NCI-H1436 (cell line): ENCODE results near the gene IL6R.

Experiments used
- DNase-seq: peaks from one replicate; lab custom pipeline; 2025; lab: John Stamatoyannopoulos, UW

IL6R gene

GRCh38 chr1:154427173-154428139 lies 22.3 kb downstream of the IL6R start:
- DNase-seq: no peak

GRCh38 chr1:154429118-154429517 lies 24.0 kb downstream of the IL6R start:
- DNase-seq: no peak

- no peak for DNase-seq
Measured at GRCh38 chr1:154429841-154430611, 24.9 kb downstream of the IL6R start.

- DNase-seq: no peak
Measured at GRCh38 chr1:154430903-154431302, 25.8 kb downstream of the IL6R start.

GRCh38 chr1:154431586-154432373 lies 26.6 kb downstream of the IL6R start:
- DNase-seq: no peak

- DNase-seq: no peak
Measured at GRCh38 chr1:154433161-154433764, 28.1 kb downstream of the IL6R start.

GRCh38 chr1:154434346-154435085 lies 29.4 kb downstream of the IL6R start:
- DNase-seq: no peak

GRCh38 chr1:154435599-154436200 lies 30.6 kb downstream of the IL6R start:
- no peak for DNase-seq

GRCh38 chr1:154436433-154436832 lies 31.3 kb downstream of the IL6R start:
- DNase-seq: no peak

- DNase-seq: no peak
Measured at GRCh38 chr1:154440036-154440804, 35.1 kb downstream of the IL6R start.

- DNase-seq: no peak
Measured at GRCh38 chr1:154441241-154441888, 36.2 kb downstream of the IL6R start.

- no peak for DNase-seq
Measured at GRCh38 chr1:154442006-154442740, 37.0 kb downstream of the IL6R start.

GRCh38 chr1:154443274-154444013 lies 38.3 kb downstream of the IL6R start:
- no peak for DNase-seq

- no peak for DNase-seq
Measured at GRCh38 chr1:154445040-154445472, 39.9 kb downstream of the IL6R start.

GRCh38 chr1:154446292-154446691 lies 41.1 kb downstream of the IL6R start:
- no peak for DNase-seq

GRCh38 chr1:154446789-154447188 lies 41.6 kb downstream of the IL6R start:
- no peak for DNase-seq

GRCh38 chr1:154448331-154448811 lies 43.2 kb downstream of the IL6R start:
- no peak for DNase-seq

GRCh38 chr1:154453161-154453560 lies 48.0 kb downstream of the IL6R start:
- no peak for DNase-seq
